GM12878 (cell line): ENCODE data around the gene NRSN2. TPM values are rescaled to one million over a fixed set of nuclear protein-coding genes. Genes with fewer than 3 reads are reported as not detected.

Experiments
- ATAC-seq: fragments of 200-7000 bp; cut with Tn5 transposase; 3 replicates; pipeline ENCODE4 v1.9.1; 2020; ENCODE audit warnings: mild to moderate bottlenecking, moderate library complexity
- BruUV-seq: library from RNA; stranded (reverse); fragments of 400-500 nt; replicated peaks from 2 replicates; lab custom pipeline; 2021; lab: Mats Ljungman, UMichigan
- CTCF ChIA-PET: fragments of 300-600 bp; sonication (Branson Sonifier 250); formaldehyde crosslinking; extraction: SDS; loops from one replicate; lab custom pipeline; 2021; ENCODE audit warnings: inconsistent platforms; lab: Yijun Ruan, JAX
- POLR2A ChIA-PET: fragments of 350-600 bp; formaldehyde crosslinking; extraction: SDS; loops from one replicate; lab custom pipeline; 2021; ENCODE audit warnings: inconsistent platforms; lab: Charles Lee
- RAD21 ChIA-PET: fragments of 300-600 bp; sonication (Branson Sonifier 250); formaldehyde crosslinking; loops from one replicate; lab custom pipeline; 2023; ENCODE audit warnings: antibody characterized with exemption; ENCODE audit not compliant: unreplicated experiment; lab: Charles Lee
- SMC1A ChIA-PET: fragments of 300-600 bp; sonication (Branson Sonifier 250); formaldehyde crosslinking; loops from one replicate; lab custom pipeline; 2023; ENCODE audit not compliant: unreplicated experiment, uncharacterized antibody; lab: Charles Lee
- DNase-seq: peaks from one replicate; pipeline ENCODE4 v3.0.0-alpha.2; 2011; ENCODE audit warnings: low read depth, low spot score
- FAIRE-seq: peaks from 3 replicates; lab custom pipeline; 2011; peaks lifted over from hg19 to GRCh38; lab: Jason Lieb, UNC
- H2AFZ ChIP-seq: 2 replicates; pipeline ENCODE4 v1.6.0; 2011; ENCODE audit warnings: low read depth, low read length, control low read depth; ENCODE audit not compliant: control insufficient read depth
- H3K27ac ChIP-seq: 2 replicates; pipeline ENCODE4 v1.5.1; 2011; ENCODE audit warnings: control low read depth; ENCODE audit not compliant: control insufficient read depth, insufficient read depth
- H3K27me3 ChIP-seq, 2 experiments: replicated peaks in 1 of 2; 2 replicates each; pipeline versions ENCODE4 v1.6.0 to v1.6.1; 2011; ENCODE audit warnings: low read length in 1 of 2; ENCODE audit not compliant: control insufficient read depth in 2 of 2, insufficient read depth in 2 of 2
- H3K36me3 ChIP-seq, 2 experiments: 2 replicates each; pipeline ENCODE4 v1.5.1; 2011; ENCODE audit warnings: low read length in 1 of 2; ENCODE audit not compliant: control insufficient read depth in 2 of 2, insufficient read depth in 2 of 2
- H3K4me1 ChIP-seq: 2 replicates; pipeline ENCODE4 v1.6.1; 2011; ENCODE audit warnings: mild to moderate bottlenecking, low read length, moderate library complexity, mixed read lengths; ENCODE audit not compliant: control insufficient read depth, insufficient read depth
- H3K4me2 ChIP-seq: 2 replicates; pipeline ENCODE4 v1.6.0; 2011; ENCODE audit warnings: control low read depth; ENCODE audit not compliant: control insufficient read depth, insufficient read depth
- H3K4me3 ChIP-seq: fragments of 200-600 bp; sonication (generic); 2 replicates; pipeline ENCODE4 v1.5.1; 2016
- H3K79me2 ChIP-seq: 2 replicates; pipeline ENCODE4 v1.6.0; 2011; ENCODE audit warnings: low read length; ENCODE audit not compliant: control insufficient read depth, insufficient read depth
- H3K9ac ChIP-seq: 2 replicates; pipeline ENCODE4 v1.8.0; 2011; ENCODE audit warnings: low read length, control low read depth, mixed read lengths; ENCODE audit not compliant: control insufficient read depth, insufficient read depth
- H3K9me3 ChIP-seq: replicated peaks from 3 replicates; pipeline ENCODE4 v1.5.1; 2011; ENCODE audit warnings: mild to moderate bottlenecking, low read length; ENCODE audit not compliant: control insufficient read depth, insufficient read depth
- H4K20me1 ChIP-seq: 2 replicates; pipeline ENCODE4 v1.6.0; 2011; ENCODE audit not compliant: control insufficient read depth, insufficient read depth
- BCL11A ChIP-seq: IDR thresholded peaks from 2 replicates; pipeline ENCODE4 v1.6.1; 2011; ENCODE audit warnings: low read depth, low read length
- CHD1 ChIP-seq: IDR thresholded peaks from 2 replicates; pipeline ENCODE4 v1.6.1; 2012; ENCODE audit warnings: low read depth, low read length, improper control_type of control experiment
- CREM ChIP-seq: IDR thresholded peaks from 2 replicates; pipeline ENCODE4 v1.6.1; 2014; ENCODE audit warnings: antibody characterized with exemption, low read depth
- EP300 ChIP-seq, 2 experiments: fragments of 150-350 bp in 1 of 2; IDR thresholded peaks; 2 replicates each; pipeline ENCODE4 v1.6.1; 2011 to 2012; ENCODE audit warnings: low read depth in 2 of 2, low read length in 2 of 2, borderline replicate concordance in 1 of 2, improper control_type of control experiment in 1 of 2, inconsistent platforms in 1 of 2; ENCODE audit not compliant: control insufficient read depth in 1 of 2
- HCFC1 ChIP-seq: fragments of 150-350 bp; IDR thresholded peaks from 2 replicates; pipeline ENCODE4 v1.6.1; 2014; ENCODE audit warnings: low read length
- NFXL1 ChIP-seq: fragments of 450-650 bp; IDR thresholded peaks from 2 replicates; pipeline ENCODE4 v1.6.1; 2017; ENCODE audit warnings: antibody characterized with exemption, mild to moderate bottlenecking, borderline replicate concordance
- RBBP5 ChIP-seq: fragments of 200-600 bp; sonication (generic); conservative IDR thresholded peaks from 2 replicates; pipeline ENCODE4 v1.6.1; 2016
- RCOR1 ChIP-seq: conservative IDR thresholded peaks from 2 replicates; pipeline ENCODE4 v1.6.1; 2012; ENCODE audit warnings: low read depth, low read length, improper control_type of control experiment
- STAT1 ChIP-seq: fragments of 450-650 bp; conservative IDR thresholded peaks from 2 replicates; pipeline ENCODE4 v1.6.1; 2014; ENCODE audit warnings: antibody characterized with exemption, mild to moderate bottlenecking
- ZNF622 ChIP-seq: fragments of 450-650 bp; IDR thresholded peaks from 2 replicates; pipeline ENCODE4 v1.6.1; 2017; ENCODE audit warnings: mild to moderate bottlenecking, inconsistent platforms
- WGBS: methylation state at CpG from one replicate; pipeline ENCODE4 v1.1.6; 2016; ENCODE audit warnings: low lambda C conversion rate; ENCODE audit not compliant: insufficient replicate concordance, insufficient coverage; ENCODE audit errors: missing lambda C conversion rate; 5-methylcytosine and 5-hydroxymethylcytosine counted together
- in situ Hi-C: fragments of 300-500 bp; cut with MboI; formaldehyde crosslinking; loops from 9 replicates; pipeline ENCODE4 v1.14.3; 2018; ENCODE audit warnings: mixed read lengths
- intact Hi-C: fragments of 100-400 bp; cut with micrococcal nuclease; formaldehyde crosslinking; loops from one replicate; pipeline ENCODE4 v1.14.2; 2022; ENCODE audit not compliant: unreplicated experiment
- polyA plus RNA-seq, 11 experiments: library from polyadenylated mRNA; depleted of rRNA in 4 of 11; unstranded in 6 of 11; stranded (reverse) in 5 of 11; fragments of >200 nt; fragmentation: Nextera tagmentation in 4 of 11; fragmentation: Illumina TruSeq in 1 of 11; extraction: Ambion mirVana in 4 of 11; extraction: Trizol in 1 of 11; gene quantifications; 1 replicate in 1 of 11; 2 replicates in 10 of 11; pipeline versions ENCODE4 v1.2.1 to v1.2.3, GENCODE V29; 2011 to 2016; ENCODE audit warnings: inconsistent platforms in 2 of 11, missing spikeins in 2 of 11, low read depth in 1 of 11
- total RNA-seq, 4 experiments: library from RNA; depleted of rRNA in 3 of 4; stranded (reverse); fragments of >200 nt in 3 of 4; fragmentation: Illumina TruSeq in 1 of 4; extraction: Trizol in 1 of 4; gene quantifications; 2 replicates each; pipeline versions ENCODE4 v1.2.1 to v1.2.3, GENCODE V29; 2013 to 2021
- TF ChIP-seq, protein P1 (sequence below): fragments of 150-350 bp; IDR thresholded peaks from 2 replicates; pipeline ENCODE4 v1.6.1; 2016; ENCODE audit warnings: low read depth, low read length
- TF ChIP-seq, protein P2 (sequence below): IDR thresholded peaks from 2 replicates; pipeline ENCODE4 v1.6.1; 2011; ENCODE audit warnings: borderline replicate concordance, low read depth, mild to moderate bottlenecking, moderate library complexity, low read length; ENCODE audit not compliant: insufficient read depth, poor library complexity, severe bottlenecking
- TF ChIP-seq, protein P3 (sequence below): fragments of 150-350 bp; IDR thresholded peaks from 2 replicates; pipeline ENCODE4 v1.6.1; 2014; ENCODE audit warnings: mild to moderate bottlenecking, low read depth, low read length
- TF ChIP-seq, protein P4 (sequence below): IDR thresholded peaks from 2 replicates; pipeline ENCODE4 v1.6.1; 2011; ENCODE audit warnings: low read depth, low read length, improper control_type of control experiment, borderline replicate concordance
- TF ChIP-seq, protein P5 (sequence below): fragments of 450-650 bp; IDR thresholded peaks from 2 replicates; pipeline ENCODE4 v1.6.1; 2017; ENCODE audit warnings: mild to moderate bottlenecking

The NRSN2 gene
- total and polyA plus RNA-seq, 10 of the 15 experiments (the other 5 are each of a cell fraction or from before 2014, with no cell fraction given): 6.2 to 32.4 (median 13.0) TPM

DNA sequence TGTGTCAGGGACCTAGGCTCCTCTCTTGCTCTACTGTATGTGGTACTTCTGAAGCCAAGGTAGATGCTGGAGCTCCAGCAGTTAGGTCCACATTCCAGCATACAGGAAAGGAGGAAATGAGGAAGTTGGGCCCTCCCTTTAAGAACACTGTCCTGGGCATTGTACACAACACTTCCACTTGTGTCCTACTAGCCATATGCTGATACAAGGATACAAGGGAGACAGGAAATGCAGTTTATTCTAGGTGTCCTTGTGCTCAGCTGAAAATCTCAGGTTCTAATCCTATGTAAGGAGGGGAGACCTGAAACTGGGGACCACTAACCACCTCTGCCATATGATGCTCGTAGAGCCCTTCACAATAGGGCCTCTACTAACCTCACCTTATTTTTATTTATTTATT lies 37.8 kb downstream of the NRSN2 start:
- no peak for FAIRE-seq
- Histone ChIP-seq H3K4me3 (no peak overlapping the region), H3K79me2 (peaks cover 16% of the 10 kb centered on the region), H3K27me3 (no peaks in the 10 kb centered on the region), H3K4me1 (peaks cover 10% of the 10 kb centered on the region), H2AFZ (no peak overlapping the region), H3K9ac (no peak overlapping the region), H3K9me3 (no peaks in the 10 kb centered on the region), H3K4me2 (no peak overlapping the region), H4K20me1 (no peaks in the 10 kb centered on the region), H3K27ac (no peak overlapping the region), H3K36me3 (peaks cover 0 to 10% of the 10 kb centered on the region in 2 experiments; a peak in 3 of 4 replicates)
- intact Hi-C loops: no loop called here
- 93% methylated on average over 1 of the region's 1 CpG for whole genome bisulfite sequencing
- ATAC-seq: no peak
- POLR2A ChIA-PET: interaction anchor here (0.5 to 1.3 kb wide), 3 partner anchors 13 to 99 kb away, joined by 3 read pairs; no protein-coding TSS in a partner anchor
- DNase-seq: no peak
- in situ Hi-C loops: no loop called here
- no TSS peak for BruUV-seq
- no peak for TF ChIP-seq BCL11A
- TF ChIP-seq CHD1: no peak
- TF ChIP-seq, protein P1, sequence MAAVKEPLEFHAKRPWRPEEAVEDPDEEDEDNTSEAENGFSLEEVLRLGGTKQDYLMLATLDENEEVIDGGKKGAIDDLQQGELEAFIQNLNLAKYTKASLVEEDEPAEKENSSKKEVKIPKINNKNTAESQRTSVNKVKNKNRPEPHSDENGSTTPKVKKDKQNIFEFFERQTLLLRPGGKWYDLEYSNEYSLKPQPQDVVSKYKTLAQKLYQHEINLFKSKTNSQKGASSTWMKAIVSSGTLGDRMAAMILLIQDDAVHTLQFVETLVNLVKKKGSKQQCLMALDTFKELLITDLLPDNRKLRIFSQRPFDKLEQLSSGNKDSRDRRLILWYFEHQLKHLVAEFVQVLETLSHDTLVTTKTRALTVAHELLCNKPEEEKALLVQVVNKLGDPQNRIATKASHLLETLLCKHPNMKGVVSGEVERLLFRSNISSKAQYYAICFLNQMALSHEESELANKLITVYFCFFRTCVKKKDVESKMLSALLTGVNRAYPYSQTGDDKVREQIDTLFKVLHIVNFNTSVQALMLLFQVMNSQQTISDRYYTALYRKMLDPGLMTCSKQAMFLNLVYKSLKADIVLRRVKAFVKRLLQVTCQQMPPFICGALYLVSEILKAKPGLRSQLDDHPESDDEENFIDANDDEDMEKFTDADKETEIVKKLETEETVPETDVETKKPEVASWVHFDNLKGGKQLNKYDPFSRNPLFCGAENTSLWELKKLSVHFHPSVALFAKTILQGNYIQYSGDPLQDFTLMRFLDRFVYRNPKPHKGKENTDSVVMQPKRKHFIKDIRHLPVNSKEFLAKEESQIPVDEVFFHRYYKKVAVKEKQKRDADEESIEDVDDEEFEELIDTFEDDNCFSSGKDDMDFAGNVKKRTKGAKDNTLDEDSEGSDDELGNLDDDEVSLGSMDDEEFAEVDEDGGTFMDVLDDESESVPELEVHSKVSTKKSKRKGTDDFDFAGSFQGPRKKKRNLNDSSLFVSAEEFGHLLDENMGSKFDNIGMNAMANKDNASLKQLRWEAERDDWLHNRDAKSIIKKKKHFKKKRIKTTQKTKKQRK: no peak
- TF ChIP-seq, protein P2, sequence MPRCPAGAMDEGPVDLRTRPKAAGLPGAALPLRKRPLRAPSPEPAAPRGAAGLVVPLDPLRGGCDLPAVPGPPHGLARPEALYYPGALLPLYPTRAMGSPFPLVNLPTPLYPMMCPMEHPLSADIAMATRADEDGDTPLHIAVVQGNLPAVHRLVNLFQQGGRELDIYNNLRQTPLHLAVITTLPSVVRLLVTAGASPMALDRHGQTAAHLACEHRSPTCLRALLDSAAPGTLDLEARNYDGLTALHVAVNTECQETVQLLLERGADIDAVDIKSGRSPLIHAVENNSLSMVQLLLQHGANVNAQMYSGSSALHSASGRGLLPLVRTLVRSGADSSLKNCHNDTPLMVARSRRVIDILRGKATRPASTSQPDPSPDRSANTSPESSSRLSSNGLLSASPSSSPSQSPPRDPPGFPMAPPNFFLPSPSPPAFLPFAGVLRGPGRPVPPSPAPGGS: no peak
- TF ChIP-seq, protein P3, sequence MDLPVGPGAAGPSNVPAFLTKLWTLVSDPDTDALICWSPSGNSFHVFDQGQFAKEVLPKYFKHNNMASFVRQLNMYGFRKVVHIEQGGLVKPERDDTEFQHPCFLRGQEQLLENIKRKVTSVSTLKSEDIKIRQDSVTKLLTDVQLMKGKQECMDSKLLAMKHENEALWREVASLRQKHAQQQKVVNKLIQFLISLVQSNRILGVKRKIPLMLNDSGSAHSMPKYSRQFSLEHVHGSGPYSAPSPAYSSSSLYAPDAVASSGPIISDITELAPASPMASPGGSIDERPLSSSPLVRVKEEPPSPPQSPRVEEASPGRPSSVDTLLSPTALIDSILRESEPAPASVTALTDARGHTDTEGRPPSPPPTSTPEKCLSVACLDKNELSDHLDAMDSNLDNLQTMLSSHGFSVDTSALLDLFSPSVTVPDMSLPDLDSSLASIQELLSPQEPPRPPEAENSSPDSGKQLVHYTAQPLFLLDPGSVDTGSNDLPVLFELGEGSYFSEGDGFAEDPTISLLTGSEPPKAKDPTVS: no peak
- no peak for TF ChIP-seq CREM
- no peak for TF ChIP-seq ZNF622
- no peak for TF ChIP-seq RBBP5
- TF ChIP-seq STAT1: no peak
- no peak for TF ChIP-seq NFXL1
- TF ChIP-seq, protein P4, sequence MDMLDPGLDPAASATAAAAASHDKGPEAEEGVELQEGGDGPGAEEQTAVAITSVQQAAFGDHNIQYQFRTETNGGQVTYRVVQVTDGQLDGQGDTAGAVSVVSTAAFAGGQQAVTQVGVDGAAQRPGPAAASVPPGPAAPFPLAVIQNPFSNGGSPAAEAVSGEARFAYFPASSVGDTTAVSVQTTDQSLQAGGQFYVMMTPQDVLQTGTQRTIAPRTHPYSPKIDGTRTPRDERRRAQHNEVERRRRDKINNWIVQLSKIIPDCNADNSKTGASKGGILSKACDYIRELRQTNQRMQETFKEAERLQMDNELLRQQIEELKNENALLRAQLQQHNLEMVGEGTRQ: no peak
- no peak for TF ChIP-seq HCFC1
- no peak for TF ChIP-seq RCOR1
- TF ChIP-seq, protein P5, sequence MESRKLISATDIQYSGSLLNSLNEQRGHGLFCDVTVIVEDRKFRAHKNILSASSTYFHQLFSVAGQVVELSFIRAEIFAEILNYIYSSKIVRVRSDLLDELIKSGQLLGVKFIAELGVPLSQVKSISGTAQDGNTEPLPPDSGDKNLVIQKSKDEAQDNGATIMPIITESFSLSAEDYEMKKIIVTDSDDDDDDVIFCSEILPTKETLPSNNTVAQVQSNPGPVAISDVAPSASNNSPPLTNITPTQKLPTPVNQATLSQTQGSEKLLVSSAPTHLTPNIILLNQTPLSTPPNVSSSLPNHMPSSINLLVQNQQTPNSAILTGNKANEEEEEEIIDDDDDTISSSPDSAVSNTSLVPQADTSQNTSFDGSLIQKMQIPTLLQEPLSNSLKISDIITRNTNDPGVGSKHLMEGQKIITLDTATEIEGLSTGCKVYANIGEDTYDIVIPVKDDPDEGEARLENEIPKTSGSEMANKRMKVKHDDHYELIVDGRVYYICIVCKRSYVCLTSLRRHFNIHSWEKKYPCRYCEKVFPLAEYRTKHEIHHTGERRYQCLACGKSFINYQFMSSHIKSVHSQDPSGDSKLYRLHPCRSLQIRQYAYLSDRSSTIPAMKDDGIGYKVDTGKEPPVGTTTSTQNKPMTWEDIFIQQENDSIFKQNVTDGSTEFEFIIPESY: no peak
- no peak for TF ChIP-seq EP300 (IDR thresholded peaks at IDR 0.05; ENCODE audit: borderline replicate concordance in 1 of 2, control insufficient read depth in 1 of 2, low read depth in 2 of 2, low read length in 2 of 2)
- SMC1A ChIA-PET: interaction anchor here (1.8 kb wide), 1 partner anchor 94 kb away, joined by 4 read pairs; no protein-coding TSS in a partner anchor
- CTCF ChIA-PET: interaction anchor here (1.2 to 1.3 kb wide), 2 partner anchors 22 to 25 kb away, joined by 3 read pairs; no protein-coding TSS in a partner anchor
- RAD21 ChIA-PET: no interaction called here
